ENCODE results near the gene SMIM13.

SMIM13 gene

DNA sequence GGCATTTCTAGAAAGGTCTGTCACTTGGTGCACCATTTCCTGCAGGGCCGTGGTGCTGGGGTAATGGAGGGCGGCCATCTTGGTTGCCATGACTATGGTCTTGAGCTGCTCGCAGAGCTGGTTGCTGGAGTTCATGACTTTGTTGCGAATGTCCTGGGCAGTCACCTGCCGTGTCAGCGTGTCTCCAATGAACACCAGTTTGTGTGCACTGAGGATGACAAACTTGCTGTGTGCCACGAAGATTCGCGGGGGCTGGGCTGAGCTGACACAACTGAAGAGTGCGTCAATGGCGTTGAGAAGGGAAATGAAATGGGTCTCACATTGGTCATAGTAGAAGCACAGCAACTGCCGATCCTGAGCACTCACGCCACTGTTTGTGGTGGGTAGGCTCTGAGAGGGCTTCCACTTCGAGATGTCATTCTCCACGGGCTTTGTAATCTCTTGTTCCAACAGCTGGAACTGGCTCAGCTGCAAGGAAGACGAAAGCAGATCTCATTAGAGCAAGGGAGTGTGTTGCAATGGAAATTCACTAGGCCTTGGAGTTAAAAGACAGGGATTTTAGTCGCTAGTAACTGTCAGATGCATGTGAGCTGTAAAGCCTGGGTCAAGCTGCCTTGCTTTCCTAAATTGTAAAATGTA is 91.7 kb downstream of the SMIM13 start:
- Mint-ChIP-seq H3K9me3 (no peaks in the 10 kb centered on the region), H3K4me1 (ENCODE audit: low read depth) (no peaks in the 10 kb centered on the region), H3K27me3 (no peaks in the 10 kb centered on the region), H3K36me3 (ENCODE audit: low read depth) (peaks cover 22% of the 10 kb centered on the region), H3K4me3 (no peak overlapping the region), H3K27ac (no peak overlapping the region)
- intact Hi-C loops (cut with micrococcal nuclease), result no loop called here

GRCh38 chr6:11187301-11187700 is 93.7 kb downstream of the SMIM13 start:
- intact Hi-C loops (cut with micrococcal nuclease), result no loop called here

More at GRCh38 chr6:11187301-11187700, 93.7 kb downstream of the SMIM13 start:
- no peak overlapping the region for H3K4me3 Mint-ChIP-seq
- no peaks in the 10 kb centered on the region for H3K4me1 Mint-ChIP-seq (ENCODE audit: low read depth)
- H3K27ac Mint-ChIP-seq, result no peak overlapping the region
- H3K9me3 Mint-ChIP-seq, result no peaks in the 10 kb centered on the region
- peaks cover 27% of the 10 kb centered on the region for H3K36me3 Mint-ChIP-seq (ENCODE audit: low read depth)
- H3K27me3 Mint-ChIP-seq, result no peaks in the 10 kb centered on the region
